Hematopoietic multipotent progenitor cell treated with erythropoietin and hydrocortisone succinate and interleukin-3 and kit ligand, for 4 days (in vitro differentiated cells): ENCODE measurements around the gene BCR.
"Not testable (repeated sequence)": the region's sequence is repeated elsewhere in the genome, so short reads cannot be mapped to it uniquely, and the experiment has no call there.

Source experiments
- DNase-seq: peaks from one replicate; pipeline ENCODE4 v3.0.0-alpha.2; 2015

The BCR gene

GRCh38 chr22:23291806-23292452, 111.6 kb downstream of the BCR start:
- DNase-seq: no peak

GRCh38 chr22:23292453-23293350, 112.4 kb downstream of the BCR start:
- DNase-seq: no peak

GRCh38 chr22:23293720-23294119, 113.4 kb downstream of the BCR start:
- no peak for DNase-seq

GRCh38 chr22:23294221-23294620, 113.9 kb downstream of the BCR start:
- DNase-seq: no peak

- no peak for DNase-seq
Observed at GRCh38 chr22:23300476-23300875, 120.2 kb downstream of the BCR start.

GRCh38 chr22:23301591-23301990, 121.3 kb downstream of the BCR start:
- no peak for DNase-seq

GRCh38 chr22:23302171-23303002, 122.1 kb downstream of the BCR start:
- DNase-seq: no peak

GRCh38 chr22:23305321-23305910, 125.1 kb downstream of the BCR start:
- no peak for DNase-seq

GRCh38 chr22:23305922-23306374, 125.6 kb downstream of the BCR start:
- DNase-seq: no peak

GRCh38 chr22:23306438-23306921, 126.2 kb downstream of the BCR start:
- DNase-seq: no peak

- no peak for DNase-seq
Observed at GRCh38 chr22:23306926-23307325, 126.6 kb downstream of the BCR start.

GRCh38 chr22:23307511-23307910, 127.2 kb downstream of the BCR start:
- not testable (repeated sequence) for DNase-seq

GRCh38 chr22:23309261-23309660, 129.0 kb downstream of the BCR start:
- DNase-seq: not testable (repeated sequence)

GRCh38 chr22:23310443-23311097, 130.3 kb downstream of the BCR start:
- DNase-seq: not testable (repeated sequence)

- not testable (repeated sequence) for DNase-seq
Observed at GRCh38 chr22:23311635-23312420, 131.5 kb downstream of the BCR start.

- no peak for DNase-seq
Observed at GRCh38 chr22:23313791-23314567, 133.7 kb downstream of the BCR start.

GRCh38 chr22:23315341-23315917, 135.1 kb downstream of the BCR start:
- peak; percentile 64 for DNase-seq

- not testable (repeated sequence) for DNase-seq
Observed at GRCh38 chr22:23316596-23316995, 136.3 kb downstream of the BCR start.

GRCh38 chr22:23318316-23318715, 138.0 kb downstream of the BCR start:
- not testable (repeated sequence) for DNase-seq
